ENCODE results near the gene YWHAH.

Gene YWHAH

GRCh38 chr22:31950226-31950625 lies 5.9 kb downstream of the YWHAH start:
- Histone ChIP-seq H3K4me3 (replicated peaks; ENCODE audit: low read depth, low read length) (no peak overlapping the region), H3K27me3 (replicated peaks; ENCODE audit: control insufficient read depth, insufficient read depth, low read length) (no peaks in the 10 kb centered on the region), H3K36me3 (ENCODE audit: control insufficient read depth, insufficient read depth, low read length) (peaks cover 2% of the 10 kb centered on the region)
- no peak for TF ChIP-seq CTCF (IDR thresholded peaks at IDR 0.05; ENCODE audit: insufficient read depth, low read length, poor library complexity, severe bottlenecking)
- no peak for DNase-seq (ENCODE audit: extremely low read depth, insufficient read length)

- Histone ChIP-seq H3K27me3 (replicated peaks; ENCODE audit: control insufficient read depth, insufficient read depth, low read length) (no peaks in the 10 kb centered on the region), H3K4me3 (replicated peaks; ENCODE audit: low read depth, low read length) (no peak overlapping the region), H3K36me3 (ENCODE audit: control insufficient read depth, insufficient read depth, low read length) (peaks cover 2% of the 10 kb centered on the region)
- DNase-seq (ENCODE audit: extremely low read depth, insufficient read length): no peak
- no peak for TF ChIP-seq CTCF (IDR thresholded peaks at IDR 0.05; ENCODE audit: insufficient read depth, low read length, poor library complexity, severe bottlenecking)
Measured at GRCh38 chr22:31951194-31952093, 7.1 kb downstream of the YWHAH start.

- DNase-seq (ENCODE audit: extremely low read depth, insufficient read length): no peak
- Histone ChIP-seq H3K27me3 (replicated peaks; ENCODE audit: control insufficient read depth, insufficient read depth, low read length) (no peaks in the 10 kb centered on the region), H3K4me3 (replicated peaks; ENCODE audit: low read depth, low read length) (no peak overlapping the region), H3K36me3 (ENCODE audit: control insufficient read depth, insufficient read depth, low read length) (peaks cover 8% of the 10 kb centered on the region)
- no peak for TF ChIP-seq CTCF (IDR thresholded peaks at IDR 0.05; ENCODE audit: insufficient read depth, low read length, poor library complexity, severe bottlenecking)
Measured at GRCh38 chr22:31952094-31952401, 7.7 kb downstream of the YWHAH start.

GRCh38 chr22:31952472-31952871 lies 8.1 kb downstream of the YWHAH start:
- H3K27me3 ChIP-seq (replicated peaks; ENCODE audit: control insufficient read depth, insufficient read depth, low read length): no peaks in the 10 kb centered on the region
- no peak for TF ChIP-seq CTCF (IDR thresholded peaks at IDR 0.05; ENCODE audit: insufficient read depth, low read length, poor library complexity, severe bottlenecking)
- no peak for DNase-seq (ENCODE audit: extremely low read depth, insufficient read length)
- H3K36me3 ChIP-seq (ENCODE audit: control insufficient read depth, insufficient read depth, low read length): peaks cover 9% of the 10 kb centered on the region
- no peak overlapping the region for H3K4me3 ChIP-seq (replicated peaks; ENCODE audit: low read depth, low read length)

GRCh38 chr22:31953261-31953660 lies 8.9 kb downstream of the YWHAH start:
- Histone ChIP-seq H3K36me3 (ENCODE audit: control insufficient read depth, insufficient read depth, low read length) (peaks cover 9% of the 10 kb centered on the region), H3K4me3 (replicated peaks; ENCODE audit: low read depth, low read length) (no peak overlapping the region), H3K27me3 (replicated peaks; ENCODE audit: control insufficient read depth, insufficient read depth, low read length) (no peaks in the 10 kb centered on the region)
- DNase-seq (ENCODE audit: extremely low read depth, insufficient read length): no peak
- no peak for TF ChIP-seq CTCF (IDR thresholded peaks at IDR 0.05; ENCODE audit: insufficient read depth, low read length, poor library complexity, severe bottlenecking)

Measured in GM06990 (cell line).